GM19193 (cell line): Measurements from ENCODE around the gene RIPPLY1.

Experiments
- POLR2A ChIP-seq: IDR thresholded peaks from 4 replicates; pipeline ENCODE4 v1.6.1; 2011; ENCODE audit not compliant: insufficient read depth, insufficient read length; ENCODE audit errors: extremely low read depth

Gene RIPPLY1, protein sequence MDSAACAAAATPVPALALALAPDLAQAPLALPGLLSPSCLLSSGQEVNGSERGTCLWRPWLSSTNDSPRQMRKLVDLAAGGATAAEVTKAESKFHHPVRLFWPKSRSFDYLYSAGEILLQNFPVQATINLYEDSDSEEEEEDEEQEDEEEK

GRCh38 chrX:106903291-106903824, at the start of gene RIPPLY1:
Gene RIPPLY1, minus strand, starts transcription at chrX:106903341. Its CDS starts 54 bp downstream, at chrX:106903287.
- no peak for TF ChIP-seq POLR2A

DNA sequence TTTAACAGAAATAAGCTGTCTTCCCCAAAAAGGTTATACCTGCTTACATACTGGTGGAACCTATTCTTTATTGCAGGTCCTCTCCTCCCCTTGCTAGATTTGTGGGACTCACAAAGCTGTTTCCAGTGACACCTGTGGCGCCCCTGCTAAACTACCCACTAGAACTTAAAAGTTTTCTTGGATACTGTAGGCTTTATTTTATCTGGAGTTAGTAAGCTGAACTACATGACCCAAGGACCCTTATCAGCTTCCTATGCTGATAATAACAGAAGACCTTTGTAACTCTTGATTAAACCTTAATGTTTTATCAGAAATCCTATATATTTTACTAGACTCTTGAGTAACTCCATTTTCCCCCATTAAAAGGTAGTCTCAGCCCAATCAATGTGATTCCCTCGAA, 49.4 kb upstream of the RIPPLY1 start:
- no peak for TF ChIP-seq POLR2A

GRCh38 chrX:106952089-106952488, 48.9 kb upstream of the RIPPLY1 start:
- TF ChIP-seq POLR2A = no peak

GRCh38 chrX:106951230-106951629, 48.1 kb upstream of the RIPPLY1 start:
- TF ChIP-seq POLR2A = no peak

DNA sequence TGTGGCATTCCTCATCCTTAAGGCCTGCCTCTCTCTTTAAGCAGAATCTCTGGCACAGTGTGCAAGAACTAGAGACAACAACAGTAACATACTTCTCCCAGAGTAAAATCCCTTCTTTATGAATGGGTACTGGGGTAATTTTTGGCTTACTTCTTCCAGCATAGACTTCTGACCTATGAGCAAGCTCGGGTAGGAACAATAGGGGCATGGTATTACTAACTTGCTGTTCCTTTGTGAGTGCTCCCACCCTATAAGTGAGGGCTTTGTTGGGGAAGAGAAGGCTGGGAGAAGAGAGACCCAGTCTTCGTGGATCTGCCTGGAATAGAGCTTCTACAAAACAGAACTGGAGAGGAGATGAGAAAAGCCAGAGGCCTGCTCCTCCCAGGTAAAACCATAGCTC, 47.2 kb upstream of the RIPPLY1 start:
- no peak for TF ChIP-seq POLR2A

- no peak for TF ChIP-seq POLR2A
Observed at GRCh38 chrX:106949366-106949765, 46.2 kb upstream of the RIPPLY1 start.

GRCh38 chrX:106948641-106949040, 45.5 kb upstream of the RIPPLY1 start:
- TF ChIP-seq POLR2A = no peak

DNA sequence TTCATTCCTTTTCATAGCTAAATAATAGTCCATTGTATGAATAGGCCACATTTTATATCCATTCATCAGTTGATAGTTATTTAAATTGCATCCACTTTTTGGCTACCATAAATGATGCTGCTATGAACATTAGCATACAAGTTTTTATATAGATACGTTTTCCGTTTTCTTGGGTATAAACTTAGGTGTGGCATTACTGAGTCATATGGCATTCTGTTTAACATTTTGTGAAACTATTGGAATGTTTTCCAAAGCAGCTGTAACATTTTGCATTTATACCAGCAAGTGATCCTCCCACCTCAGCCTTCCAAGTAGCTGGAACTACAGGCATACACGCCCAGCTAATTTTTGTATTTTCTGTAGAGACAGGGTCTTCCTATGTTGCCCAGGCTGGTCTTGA, 43.3 kb upstream of the RIPPLY1 start:
- no peak for TF ChIP-seq POLR2A

GRCh38 chrX:106940068-106940467, 36.9 kb upstream of the RIPPLY1 start:
- TF ChIP-seq POLR2A = no peak

DNA sequence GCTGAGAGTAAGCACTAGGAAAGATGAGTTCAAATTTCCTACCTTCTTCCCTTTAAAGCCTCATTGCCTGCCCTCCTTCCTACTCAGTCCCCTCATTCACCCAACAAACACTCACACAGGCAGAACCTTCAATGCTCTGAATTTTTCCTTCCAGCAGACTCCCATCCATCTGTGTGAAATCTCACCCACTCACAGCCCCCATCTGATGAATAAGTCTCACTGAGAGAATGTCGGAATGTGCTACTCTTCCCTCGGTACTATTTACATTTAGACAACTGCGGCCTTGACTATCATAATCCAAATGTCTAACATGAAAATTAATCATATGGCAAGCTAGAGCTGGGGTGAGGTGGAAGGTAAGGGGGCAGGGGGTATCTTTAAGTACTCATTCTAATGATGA, 36.4 kb upstream of the RIPPLY1 start:
- no peak for TF ChIP-seq POLR2A

DNA sequence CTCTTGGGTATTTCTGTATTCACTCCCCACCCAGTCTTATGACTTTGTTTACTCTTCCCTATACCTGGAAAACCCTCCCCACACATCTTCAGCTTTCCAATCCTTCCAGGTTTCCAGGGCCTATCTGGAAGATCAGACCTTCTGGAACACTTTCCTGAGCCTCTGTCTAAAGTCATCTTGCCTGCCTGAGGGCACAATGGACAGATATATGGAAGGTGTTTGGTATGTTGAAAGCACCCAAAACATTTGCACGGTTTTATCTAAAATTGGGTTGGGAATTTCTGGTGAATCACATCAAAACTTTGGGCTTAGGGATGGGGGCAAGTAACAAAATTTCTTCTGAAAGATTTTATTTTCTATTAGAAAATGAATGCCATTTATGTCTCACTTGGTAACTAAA, 33.1 kb upstream of the RIPPLY1 start:
- TF ChIP-seq POLR2A = no peak

GRCh38 chrX:106935175-106935574, 32.0 kb upstream of the RIPPLY1 start:
- TF ChIP-seq POLR2A = no peak

GRCh38 chrX:106933538-106933961, 30.4 kb upstream of the RIPPLY1 start:
- TF ChIP-seq POLR2A = no peak

DNA sequence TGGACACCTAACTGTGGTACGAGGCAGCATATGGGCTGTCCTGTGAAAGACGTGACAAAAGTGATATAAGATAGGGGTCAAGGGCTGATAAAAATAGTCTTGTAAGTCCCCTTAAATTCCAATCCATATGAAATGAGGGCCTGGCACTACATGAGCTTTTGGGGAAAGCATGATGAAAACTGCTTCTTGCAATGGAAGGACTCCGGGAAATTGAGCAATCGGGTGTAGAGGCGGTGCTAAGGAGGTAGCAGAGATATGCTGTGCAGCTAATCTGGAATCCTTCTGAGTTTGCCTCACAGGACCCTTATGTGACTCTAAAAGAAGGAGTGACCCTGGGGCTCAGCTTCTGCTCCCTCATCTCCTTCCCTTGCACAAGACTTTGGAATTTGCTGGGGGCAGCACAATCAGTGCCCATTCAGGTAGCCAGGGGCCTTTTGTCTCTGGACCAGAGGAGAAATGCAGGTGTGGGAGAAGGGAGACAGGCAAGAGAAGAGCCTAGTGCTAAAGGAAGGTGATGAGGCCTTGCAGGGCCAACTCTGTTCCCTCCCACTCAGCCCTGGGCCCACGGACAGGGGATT, 29.9 kb upstream of the RIPPLY1 start:
- no peak for TF ChIP-seq POLR2A

DNA sequence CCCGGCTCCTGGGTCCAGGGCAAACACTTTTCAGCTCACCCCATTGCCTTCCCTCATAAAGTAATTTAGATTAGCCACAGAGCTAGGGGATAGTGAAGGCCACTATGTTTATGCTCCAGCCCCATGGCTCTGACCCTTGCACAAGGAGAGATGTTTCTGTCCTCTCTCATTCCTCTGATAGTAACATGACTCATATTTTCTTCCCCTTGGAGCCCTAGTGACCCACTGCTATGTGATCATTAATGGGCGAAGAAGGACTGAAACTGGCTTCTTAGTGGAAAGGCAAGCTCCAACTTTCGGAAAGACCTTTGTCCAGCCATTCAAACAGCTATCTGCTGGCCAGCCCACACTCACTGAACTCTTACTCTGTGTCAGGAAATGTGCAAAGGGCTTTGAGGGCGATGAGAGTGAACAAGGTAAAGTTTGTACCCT, 29.4 kb upstream of the RIPPLY1 start:
- no peak for TF ChIP-seq POLR2A

GRCh38 chrX:106931831-106932491, 28.8 kb upstream of the RIPPLY1 start:
- TF ChIP-seq POLR2A = no peak
